ENCODE results near the gene FSTL5.

DNA sequence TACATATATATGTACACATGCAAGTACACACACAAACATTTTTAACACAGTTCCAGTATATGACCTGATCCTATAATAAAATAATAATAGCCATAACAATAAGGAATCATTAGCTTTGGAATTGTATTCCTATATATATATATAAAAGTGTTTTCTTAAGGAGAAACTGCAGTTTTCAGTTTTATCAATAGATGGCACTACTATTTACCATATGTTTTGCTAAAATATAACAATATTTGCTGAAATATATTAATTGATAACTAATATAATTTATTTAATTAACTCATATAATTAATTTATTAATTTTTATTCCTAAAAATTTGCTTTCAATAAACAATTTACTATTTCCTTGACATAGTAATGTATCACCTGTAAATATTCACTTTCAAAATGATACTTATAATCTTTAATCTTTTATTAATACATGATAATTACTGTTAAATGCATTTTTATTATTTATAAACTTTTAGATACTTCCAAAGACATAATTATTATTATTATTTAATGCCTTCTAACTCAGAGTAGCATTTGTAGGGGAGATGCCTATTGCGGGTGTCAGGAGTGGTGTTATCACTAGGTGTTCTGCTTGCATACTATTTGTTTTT lies 599.5 kb downstream of the FSTL5 start:
- TF ChIP-seq, protein P1, sequence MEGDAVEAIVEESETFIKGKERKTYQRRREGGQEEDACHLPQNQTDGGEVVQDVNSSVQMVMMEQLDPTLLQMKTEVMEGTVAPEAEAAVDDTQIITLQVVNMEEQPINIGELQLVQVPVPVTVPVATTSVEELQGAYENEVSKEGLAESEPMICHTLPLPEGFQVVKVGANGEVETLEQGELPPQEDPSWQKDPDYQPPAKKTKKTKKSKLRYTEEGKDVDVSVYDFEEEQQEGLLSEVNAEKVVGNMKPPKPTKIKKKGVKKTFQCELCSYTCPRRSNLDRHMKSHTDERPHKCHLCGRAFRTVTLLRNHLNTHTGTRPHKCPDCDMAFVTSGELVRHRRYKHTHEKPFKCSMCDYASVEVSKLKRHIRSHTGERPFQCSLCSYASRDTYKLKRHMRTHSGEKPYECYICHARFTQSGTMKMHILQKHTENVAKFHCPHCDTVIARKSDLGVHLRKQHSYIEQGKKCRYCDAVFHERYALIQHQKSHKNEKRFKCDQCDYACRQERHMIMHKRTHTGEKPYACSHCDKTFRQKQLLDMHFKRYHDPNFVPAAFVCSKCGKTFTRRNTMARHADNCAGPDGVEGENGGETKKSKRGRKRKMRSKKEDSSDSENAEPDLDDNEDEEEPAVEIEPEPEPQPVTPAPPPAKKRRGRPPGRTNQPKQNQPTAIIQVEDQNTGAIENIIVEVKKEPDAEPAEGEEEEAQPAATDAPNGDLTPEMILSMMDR (IDR thresholded peaks at IDR 0.05; ENCODE audit: extremely low read depth in 1 of 2, insufficient read depth in 1 of 2, low read depth in 1 of 2, low read length in 2 of 2), result no peak
- TF ChIP-seq EZH2 (IDR thresholded peaks at IDR 0.05; ENCODE audit: borderline replicate concordance, low read depth, low read length, severe bottlenecking), result no peak
- TF ChIP-seq POLR2A (IDR thresholded peaks at IDR 0.05; ENCODE audit: low read depth, low read length), result no peak
- TF ChIP-seq POLR2AphosphoS5 (IDR thresholded peaks at IDR 0.05; ENCODE audit: insufficient read depth, low read depth, low read length), result no peak
- TF ChIP-seq MYC (IDR thresholded peaks at IDR 0.05; ENCODE audit: low read depth, low read length), result no peak
- no peak for TF ChIP-seq JUN (IDR thresholded peaks at IDR 0.05; ENCODE audit: borderline replicate concordance, insufficient read depth, insufficient read length, low read depth)
- no peak for TF ChIP-seq MAX (IDR thresholded peaks at IDR 0.05; ENCODE audit: insufficient read depth, insufficient read length)
- TF ChIP-seq FOS (IDR thresholded peaks at IDR 0.05; ENCODE audit: borderline replicate concordance, insufficient read depth, low read length), result no peak

Measured in endothelial cell of umbilical vein (primary cell).